Activated T-helper 1 cell treated with Interleukin-2 at 50 U/mL for 16 hours (primary cell): ENCODE results near the gene RSPH1.

Experiments used
- DNase-seq: peaks from one replicate; pipeline ENCODE4 v3.0.0-alpha.2; 2020; ENCODE audit warnings: low read depth

Gene RSPH1

DNA sequence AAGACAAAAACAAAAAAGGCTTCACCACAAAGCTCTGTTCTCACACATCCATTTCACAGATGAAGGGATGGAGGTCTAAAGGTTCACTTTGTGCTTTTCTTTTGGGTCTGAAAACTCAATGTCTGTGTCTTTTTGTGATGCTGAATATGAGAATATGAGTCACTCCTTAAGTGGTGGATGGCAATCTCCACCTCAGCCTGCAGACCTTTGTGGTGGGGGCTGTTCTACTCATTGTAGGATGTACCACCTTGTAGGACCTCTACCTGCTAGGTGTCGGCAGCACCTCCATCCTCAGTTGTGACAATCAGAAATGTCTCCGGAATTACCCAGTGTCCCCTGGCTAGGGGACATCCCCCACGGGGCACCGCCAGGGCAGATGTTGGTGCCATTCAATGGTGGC lies 49.5 kb downstream of the RSPH1 start:
- DNase-seq = no peak

DNA sequence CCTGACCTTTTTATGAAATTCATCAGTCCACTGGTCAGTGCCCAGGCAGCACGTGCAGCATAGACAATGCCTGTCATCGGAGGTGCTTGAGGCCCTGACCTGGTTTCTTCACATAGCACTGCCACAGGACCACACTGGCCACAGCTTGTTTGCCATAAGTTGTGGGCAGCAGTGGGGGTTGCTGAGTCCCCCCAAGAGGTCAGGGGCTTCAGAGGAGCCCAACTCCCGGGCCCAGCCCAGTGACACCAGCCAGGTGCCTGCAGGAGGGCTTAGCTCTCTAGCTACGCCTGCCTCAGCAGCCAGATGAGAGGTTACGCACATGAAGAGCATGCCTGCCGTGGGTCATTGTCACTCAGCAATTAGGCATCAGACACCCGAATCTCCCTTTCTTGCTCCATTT lies 50.7 kb downstream of the RSPH1 start:
- DNase-seq = no peak

DNA sequence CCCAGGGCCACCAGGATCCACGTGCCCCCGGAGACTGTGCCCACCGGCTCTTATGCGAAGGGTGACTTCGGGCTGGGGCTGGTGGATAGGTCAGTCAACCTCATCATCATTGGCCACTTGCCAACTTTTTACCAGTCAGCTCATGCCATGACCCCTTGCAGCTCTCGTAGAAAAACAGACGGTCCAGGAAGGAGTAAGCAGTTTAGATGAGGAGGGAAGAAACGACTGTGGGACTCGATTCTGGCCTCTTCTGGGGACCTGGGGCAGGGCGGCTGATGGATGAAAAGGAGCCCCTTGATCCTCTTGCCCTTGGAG lies 51.3 kb downstream of the RSPH1 start:
- DNase-seq = no peak

- no peak for DNase-seq
These were observed 51.9 kb downstream of the RSPH1 start for GRCh38 chr21:42443876-42444744.

DNA sequence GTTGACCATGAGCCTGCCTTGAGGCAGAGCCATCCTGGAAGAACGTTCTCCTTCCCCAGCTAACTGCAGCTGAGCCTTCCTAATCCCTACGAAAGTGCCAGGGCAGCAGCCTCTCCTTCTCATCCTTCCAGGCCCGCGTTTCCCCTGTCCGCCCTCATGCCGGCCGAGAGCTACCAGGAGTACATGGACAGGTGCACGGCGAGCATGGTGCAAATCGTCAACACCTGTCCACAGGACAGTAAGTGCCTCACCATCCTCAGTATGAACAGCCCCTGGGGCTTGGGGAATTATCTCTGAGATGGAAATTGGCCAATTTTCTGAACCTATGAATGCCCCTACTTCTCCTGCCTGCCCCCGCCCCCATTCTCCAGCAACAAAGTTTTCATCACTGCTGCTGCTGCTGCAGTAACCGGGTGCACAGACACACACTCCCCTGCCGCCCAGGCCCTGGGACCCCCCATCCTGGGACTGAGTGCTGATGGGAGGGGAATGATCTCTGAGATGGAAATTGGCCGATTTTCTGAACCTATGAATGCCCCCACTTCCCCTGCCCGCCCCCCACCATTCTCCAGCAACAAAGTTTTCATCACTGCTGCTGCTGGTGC lies 52.7 kb downstream of the RSPH1 start:
- no peak for DNase-seq

DNA sequence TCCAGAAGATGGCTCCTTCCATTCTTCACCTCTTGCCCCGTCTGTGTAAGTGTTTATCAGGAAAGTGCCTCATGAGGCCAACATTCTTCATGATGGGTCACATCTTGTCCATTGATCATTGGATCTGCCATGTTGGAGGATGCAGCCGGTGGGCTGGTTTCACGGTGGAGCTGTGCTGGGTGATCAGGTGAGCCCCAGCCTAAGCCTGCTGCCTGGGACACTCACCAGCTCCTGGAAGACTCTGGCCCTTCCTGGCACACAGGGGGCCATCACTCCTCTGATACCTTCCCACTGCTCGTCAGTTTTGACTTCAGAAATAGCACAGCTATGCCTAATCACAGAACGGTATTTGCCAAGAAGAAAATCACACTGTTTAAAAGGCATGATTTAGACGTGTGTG lies 54.1 kb downstream of the RSPH1 start:
- DNase-seq = no peak

DNA sequence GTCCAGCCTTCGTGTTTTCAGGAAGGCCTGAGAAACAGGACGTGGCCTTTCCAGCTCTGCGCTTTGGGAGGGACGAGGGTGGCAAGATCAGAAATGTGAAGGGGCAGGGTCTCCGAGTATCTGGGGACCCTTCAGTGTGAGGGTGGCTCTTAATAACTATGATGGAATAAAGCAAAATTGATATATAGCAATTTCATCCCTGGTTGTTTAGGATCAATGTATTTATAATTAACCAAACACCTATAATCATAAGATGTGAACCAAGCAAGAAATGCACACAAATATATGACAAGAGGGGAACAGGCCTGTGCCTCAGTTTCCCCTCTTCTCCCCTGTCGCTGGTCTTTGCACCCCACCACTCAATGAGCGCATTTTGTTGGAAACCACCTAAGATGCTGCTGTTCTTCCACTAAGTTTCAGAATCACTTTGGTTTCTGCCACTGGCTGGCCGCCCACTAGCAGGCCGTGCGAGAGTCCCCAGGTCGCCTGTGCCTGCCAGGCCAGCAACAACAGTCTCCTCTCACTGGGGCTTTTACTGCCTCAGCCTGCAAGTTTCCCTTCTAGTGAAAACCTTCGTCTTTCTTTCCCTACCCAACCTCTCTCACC lies 55.7 kb downstream of the RSPH1 start:
- no peak for DNase-seq

DNA sequence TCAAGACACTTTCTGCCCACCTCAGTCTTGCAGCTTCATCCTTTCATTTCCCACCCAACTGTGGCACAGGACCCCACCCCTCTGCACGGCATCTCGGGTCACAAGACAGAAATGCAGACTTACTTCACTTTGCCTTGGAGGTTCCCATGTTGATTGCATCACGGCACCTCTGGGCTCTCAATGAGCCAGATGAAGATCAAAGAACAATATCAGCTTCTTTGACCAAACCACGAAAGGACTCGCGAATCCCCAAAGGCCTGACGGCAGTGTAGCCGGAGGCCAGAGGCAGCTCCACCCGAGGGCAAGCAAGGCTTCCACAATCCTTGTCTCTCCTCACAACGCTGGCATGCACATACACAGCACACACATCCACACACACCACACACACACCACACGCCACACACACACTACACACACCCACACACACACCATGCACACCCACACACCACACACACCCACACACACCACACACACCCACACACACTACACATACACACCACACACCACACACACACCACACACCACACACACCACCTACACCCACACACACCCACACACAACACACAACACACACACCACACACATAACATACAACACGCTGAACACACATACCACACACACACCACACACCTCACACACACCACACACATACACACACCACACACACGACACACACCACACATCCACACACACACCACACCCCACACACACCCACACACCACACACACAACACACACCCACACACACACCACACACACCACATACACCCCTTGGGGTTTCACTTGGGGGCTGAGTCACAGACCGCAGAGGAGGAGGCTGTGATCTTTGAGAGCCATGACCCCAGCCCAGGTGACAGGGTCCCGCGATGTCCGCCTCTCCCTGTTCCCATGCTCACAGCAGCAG lies 56.5 kb downstream of the RSPH1 start:
- no peak for DNase-seq

GRCh38 chr21:42438316-42439205 lies 57.5 kb downstream of the RSPH1 start:
- DNase-seq = no peak

- no peak for DNase-seq
These were observed 58.2 kb downstream of the RSPH1 start for GRCh38 chr21:42437786-42438185.

DNA sequence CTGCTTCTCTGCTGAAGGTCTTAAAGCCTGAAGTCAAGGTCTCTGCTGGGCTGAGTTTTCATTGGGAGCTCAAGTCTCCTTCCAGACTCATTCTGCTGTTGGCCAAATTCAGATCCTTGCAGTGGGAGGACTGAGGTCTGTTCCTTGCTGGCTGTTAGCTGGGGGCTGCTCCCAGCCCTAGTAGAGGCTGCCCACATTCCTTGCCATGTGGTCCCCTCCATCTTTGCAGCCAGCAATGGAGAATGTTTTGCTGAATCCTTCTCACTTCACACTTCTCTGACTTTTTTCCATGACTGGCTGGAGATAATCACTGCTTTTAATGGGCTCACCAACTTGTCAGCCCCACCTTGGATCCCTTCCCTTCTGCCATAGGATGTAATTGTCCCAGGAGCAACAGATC lies 59.1 kb downstream of the RSPH1 start:
- no peak for DNase-seq

GRCh38 chr21:42435833-42436232 lies 60.2 kb downstream of the RSPH1 start:
- no peak for DNase-seq

DNA sequence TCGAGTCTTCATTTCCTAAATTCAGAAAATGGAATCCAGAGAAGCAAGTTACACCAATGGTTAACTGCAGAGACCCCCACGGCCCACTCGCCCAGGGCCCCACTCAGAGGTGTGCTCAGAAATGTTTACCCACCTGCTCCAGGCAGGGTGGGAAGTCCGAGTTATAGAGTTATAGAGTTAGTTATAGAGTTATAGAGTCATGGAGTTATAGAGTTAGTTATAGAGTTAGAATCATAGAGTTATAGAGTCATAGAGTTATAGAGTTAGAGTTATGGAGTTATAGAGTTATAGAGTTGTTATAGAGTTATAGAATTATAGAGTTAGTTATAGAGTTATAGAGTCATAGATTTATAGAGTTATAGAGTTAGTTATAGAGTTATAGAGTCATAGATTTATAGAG lies 60.6 kb downstream of the RSPH1 start:
- DNase-seq = no peak

DNA sequence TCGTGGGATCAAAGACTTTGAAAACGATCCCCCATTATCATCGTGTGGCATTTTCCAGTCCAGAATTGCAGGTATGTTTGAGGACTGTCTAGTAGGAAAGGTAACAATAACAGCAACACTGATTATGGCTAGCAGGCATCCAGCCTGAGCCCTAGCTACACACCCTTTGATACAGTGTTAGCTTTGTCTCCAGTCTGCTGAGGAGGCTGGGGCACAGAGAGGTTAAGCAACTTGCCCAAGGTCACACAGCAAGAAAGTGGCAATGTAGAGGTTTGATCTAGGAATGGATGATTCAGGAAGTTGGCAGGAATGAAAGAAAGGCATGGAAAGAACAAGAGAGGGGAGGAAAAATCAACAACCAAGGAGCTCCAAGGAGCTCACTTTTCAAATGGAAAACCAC lies 61.1 kb downstream of the RSPH1 start:
- no peak for DNase-seq

GRCh38 chr21:42433946-42434551 lies 62.0 kb downstream of the RSPH1 start:
- no peak for DNase-seq

- no peak for DNase-seq
These were observed 63.3 kb downstream of the RSPH1 start for GRCh38 chr21:42432695-42433094.

- no peak for DNase-seq
These were observed 64.8 kb downstream of the RSPH1 start for GRCh38 chr21:42431196-42431595.

GRCh38 chr21:42430521-42430920 lies 65.5 kb downstream of the RSPH1 start:
- DNase-seq = no peak

DNA sequence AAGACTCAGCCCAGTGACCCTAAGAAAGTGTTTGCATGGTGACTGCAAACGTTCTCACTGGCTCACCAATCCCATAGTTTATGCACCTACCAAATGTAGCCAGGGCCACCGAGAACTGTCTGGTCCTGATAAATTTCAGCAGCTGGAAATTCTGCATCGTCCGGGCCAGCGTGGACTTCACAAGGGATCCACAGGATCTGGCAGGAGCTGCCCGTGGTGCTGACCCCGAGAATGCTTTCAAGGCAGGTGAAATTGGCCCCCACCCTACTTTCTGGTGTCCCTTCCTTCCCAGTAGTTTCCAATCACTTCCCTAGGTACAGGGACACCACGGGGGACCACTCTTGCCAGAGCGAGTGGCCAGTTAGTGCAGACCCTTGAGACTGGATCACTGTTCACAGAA lies 66.2 kb downstream of the RSPH1 start:
- DNase-seq = no peak

GRCh38 chr21:42429021-42429420 lies 67.0 kb downstream of the RSPH1 start:
- no peak for DNase-seq

- no peak for DNase-seq
These were observed 68.1 kb downstream of the RSPH1 start for GRCh38 chr21:42427809-42428419.
